GM21737 (cell line): ENCODE measurements around the gene ST6GALNAC4.
"Not testable (repeated sequence)": the region's sequence is repeated elsewhere in the genome, so short reads cannot be mapped to it uniquely, and the experiment has no call there.

ENCODE experiments used
- ATAC-seq: cut with Tn5 transposase; IDR thresholded peaks from one replicate; pipeline ENCODE4 v1.9.1; 2021; ENCODE audit warnings: mild to moderate bottlenecking, moderate library complexity; ENCODE audit not compliant: unreplicated experiment

ST6GALNAC4 gene

GRCh38 chr9:127874301-127875221 is 42.3 kb downstream of the ST6GALNAC4 start:
- no peak for ATAC-seq

- no peak for ATAC-seq
These were observed 43.0 kb downstream of the ST6GALNAC4 start for GRCh38 chr9:127873886-127874285.

GRCh38 chr9:127873223-127873691 is 43.6 kb downstream of the ST6GALNAC4 start:
- no peak for ATAC-seq

- no peak for ATAC-seq
These were observed 44.2 kb downstream of the ST6GALNAC4 start for GRCh38 chr9:127872369-127873222.

- ATAC-seq: no peak
These were observed 45.3 kb downstream of the ST6GALNAC4 start for GRCh38 chr9:127871531-127871930.

- no peak for ATAC-seq
These were observed 46.0 kb downstream of the ST6GALNAC4 start for GRCh38 chr9:127870887-127871286.

- ATAC-seq: not testable (repeated sequence)
These were observed 46.7 kb downstream of the ST6GALNAC4 start for GRCh38 chr9:127870153-127870491.

- no peak for ATAC-seq
These were observed 47.3 kb downstream of the ST6GALNAC4 start for GRCh38 chr9:127869310-127870152.

GRCh38 chr9:127868278-127868902 is 48.5 kb downstream of the ST6GALNAC4 start:
- ATAC-seq: no peak

- no peak for ATAC-seq
These were observed 49.2 kb downstream of the ST6GALNAC4 start for GRCh38 chr9:127867356-127868277.

GRCh38 chr9:127866535-127866934 is 50.3 kb downstream of the ST6GALNAC4 start:
- ATAC-seq: no peak

- ATAC-seq: no peak
These were observed 51.0 kb downstream of the ST6GALNAC4 start for GRCh38 chr9:127865645-127866464.

GRCh38 chr9:127863191-127863621 is 53.6 kb downstream of the ST6GALNAC4 start:
- ATAC-seq: no peak

- no peak for ATAC-seq
These were observed 54.5 kb downstream of the ST6GALNAC4 start for GRCh38 chr9:127862075-127863011.

GRCh38 chr9:127860779-127861178 is 56.1 kb downstream of the ST6GALNAC4 start:
- no peak for ATAC-seq

- ATAC-seq: no peak
These were observed 56.6 kb downstream of the ST6GALNAC4 start for GRCh38 chr9:127860260-127860659.

GRCh38 chr9:127858041-127858512 is 58.8 kb downstream of the ST6GALNAC4 start:
- no peak for ATAC-seq
